ENCODE data around the gene GPR153. TPM values are rescaled to one million over a fixed set of nuclear protein-coding genes. Genes with fewer than 3 reads are reported as not detected.

Gene GPR153
- total and polyA plus RNA-seq, 12 donors = 1.8 to 8.5 (median 3.6) TPM

DNA sequence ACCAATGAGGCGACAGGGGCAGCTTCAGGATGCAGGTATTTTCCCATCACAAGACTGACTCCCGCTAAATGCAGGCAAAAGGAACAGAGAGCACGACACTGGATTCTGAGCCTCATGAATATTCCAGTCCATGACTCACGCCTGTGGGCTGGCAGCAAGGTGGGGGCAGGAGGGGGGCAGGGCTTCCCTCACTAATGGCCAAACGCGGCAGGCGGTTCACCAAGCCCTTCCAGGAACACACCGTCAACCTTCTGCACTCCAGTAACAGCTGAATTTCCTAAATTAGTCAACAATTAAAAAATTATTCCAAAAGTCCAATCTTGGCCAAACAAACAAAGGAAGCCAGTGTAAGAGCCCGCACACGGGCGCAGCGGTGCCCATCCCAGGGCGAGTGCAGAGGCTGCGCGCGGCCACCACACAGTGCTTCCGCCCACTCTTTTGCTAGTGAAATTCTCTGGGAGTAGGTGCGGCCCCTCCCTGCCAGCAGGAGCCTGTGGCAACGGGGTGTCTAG is 12.5 kb upstream of the GPR153 start:
- Histone ChIP-seq H3K27ac (no peak overlapping the region), H3K27me3 (no peaks in the 10 kb centered on the region), H3K36me3 (no peaks in the 10 kb centered on the region), H3K4me3 (no peak overlapping the region), H3K9me3 (no peaks in the 10 kb centered on the region), H3K4me1 (peaks cover 4 to 41% (median 14%) of the 10 kb centered on the region in 9 donors)
- WGBS, 2 donors = 92 to 98% methylated on average over 19 of the region's 19 CpGs
- DNase-seq = no peak
- TF ChIP-seq, protein P1, sequence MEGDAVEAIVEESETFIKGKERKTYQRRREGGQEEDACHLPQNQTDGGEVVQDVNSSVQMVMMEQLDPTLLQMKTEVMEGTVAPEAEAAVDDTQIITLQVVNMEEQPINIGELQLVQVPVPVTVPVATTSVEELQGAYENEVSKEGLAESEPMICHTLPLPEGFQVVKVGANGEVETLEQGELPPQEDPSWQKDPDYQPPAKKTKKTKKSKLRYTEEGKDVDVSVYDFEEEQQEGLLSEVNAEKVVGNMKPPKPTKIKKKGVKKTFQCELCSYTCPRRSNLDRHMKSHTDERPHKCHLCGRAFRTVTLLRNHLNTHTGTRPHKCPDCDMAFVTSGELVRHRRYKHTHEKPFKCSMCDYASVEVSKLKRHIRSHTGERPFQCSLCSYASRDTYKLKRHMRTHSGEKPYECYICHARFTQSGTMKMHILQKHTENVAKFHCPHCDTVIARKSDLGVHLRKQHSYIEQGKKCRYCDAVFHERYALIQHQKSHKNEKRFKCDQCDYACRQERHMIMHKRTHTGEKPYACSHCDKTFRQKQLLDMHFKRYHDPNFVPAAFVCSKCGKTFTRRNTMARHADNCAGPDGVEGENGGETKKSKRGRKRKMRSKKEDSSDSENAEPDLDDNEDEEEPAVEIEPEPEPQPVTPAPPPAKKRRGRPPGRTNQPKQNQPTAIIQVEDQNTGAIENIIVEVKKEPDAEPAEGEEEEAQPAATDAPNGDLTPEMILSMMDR (IDR thresholded peaks at IDR 0.05) = no peak
- ATAC-seq = no peak
- intact Hi-C loops (cut with DNase I) = no loop called here

DNA sequence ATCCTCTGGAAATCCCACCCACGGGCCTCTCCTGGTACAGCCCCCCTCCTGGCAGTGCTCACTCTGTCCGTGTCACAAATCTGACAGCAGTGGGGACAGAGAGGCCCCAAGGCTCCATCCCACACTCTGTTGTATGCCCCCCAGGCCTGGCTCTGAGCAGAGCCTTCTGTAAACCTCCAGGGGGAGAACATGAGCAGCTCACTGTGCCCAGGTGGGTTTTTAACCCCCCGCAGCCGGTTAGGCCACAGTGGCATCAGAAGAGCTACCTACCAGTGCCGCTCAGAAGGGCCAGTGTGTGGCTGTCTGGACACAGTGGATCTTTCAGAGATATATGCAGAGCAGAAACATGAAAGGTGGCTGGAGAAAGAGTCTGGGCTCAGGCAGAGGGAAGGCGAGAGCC is 12.0 kb upstream of the GPR153 start:
- H3K9me3 ChIP-seq = no peaks in the 10 kb centered on the region
- H3K4me1 ChIP-seq = peaks cover 4 to 41% (median 14%) of the 10 kb centered on the region in 9 donors
- H3K4me3 ChIP-seq = no peak overlapping the region
- TF ChIP-seq, protein P1 (IDR thresholded peaks at IDR 0.05) = no peak
- no peaks in the 10 kb centered on the region for H3K36me3 ChIP-seq
- WGBS, 2 donors = 85 to 86% methylated on average over 6 of the region's 6 CpGs
- DNase-seq (no peak), ATAC-seq (no peak)
- H3K27me3 ChIP-seq = no peaks in the 10 kb centered on the region
- no peak overlapping the region for H3K27ac ChIP-seq
- intact Hi-C loops (cut with DNase I) = no loop called here

DNA sequence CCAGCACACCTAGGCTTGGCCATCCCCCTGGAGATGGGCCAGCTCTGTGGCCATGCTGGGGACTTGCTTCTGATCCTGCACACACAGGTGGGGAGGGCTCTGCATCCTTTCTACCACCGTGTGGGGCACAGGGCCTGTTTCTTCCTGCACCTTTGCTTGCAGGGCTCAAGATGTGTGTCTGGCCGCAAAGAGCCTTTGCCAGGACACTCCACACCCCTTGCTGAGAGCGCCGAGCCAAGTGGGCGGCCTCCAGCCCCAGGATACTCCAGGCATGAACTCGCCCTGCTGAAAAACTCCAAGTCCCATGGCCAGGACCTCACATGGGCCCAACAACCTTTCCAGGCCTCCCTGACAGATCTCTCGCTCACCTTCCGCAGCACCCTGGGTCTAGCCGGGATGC is 11.6 kb upstream of the GPR153 start:
- Histone ChIP-seq H3K27me3 (no peaks in the 10 kb centered on the region), H3K27ac (no peak overlapping the region), H3K4me3 (no peak overlapping the region), H3K4me1 (peaks cover 4 to 41% (median 14%) of the 10 kb centered on the region in 9 donors), H3K36me3 (no peaks in the 10 kb centered on the region), H3K9me3 (no peaks in the 10 kb centered on the region)
- DNase-seq = no peak
- TF ChIP-seq, protein P1 (IDR thresholded peaks at IDR 0.05) = no peak
- WGBS, 2 donors = 84 to 86% methylated on average over 9 of the region's 9 CpGs
- no peak for ATAC-seq
- intact Hi-C loops (cut with DNase I) = no loop called here

DNA sequence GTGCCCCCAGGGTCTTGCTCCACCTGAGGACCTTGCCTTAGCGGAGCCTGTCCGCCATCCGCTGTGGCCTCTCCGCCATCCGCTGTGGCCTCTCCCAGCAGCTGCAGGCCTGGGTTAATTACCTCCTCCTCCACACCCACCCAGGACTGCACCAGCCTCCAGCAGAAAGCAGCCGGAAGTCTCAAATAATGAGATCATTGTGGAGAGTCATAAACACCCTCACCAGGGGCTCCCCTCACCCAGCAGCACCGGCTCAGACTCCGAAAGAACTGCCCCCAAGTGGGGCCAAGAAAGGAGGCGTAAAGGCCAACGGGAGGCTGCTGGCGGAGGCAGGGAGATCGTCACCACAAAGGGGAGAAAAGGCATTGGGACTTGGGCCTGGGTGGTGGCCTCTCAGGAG is 10.7 kb upstream of the GPR153 start:
- Histone ChIP-seq H3K4me1 (peaks cover 0 to 34% (median 9%) of the 10 kb centered on the region in 9 donors), H3K27ac (no peak overlapping the region), H3K36me3 (no peaks in the 10 kb centered on the region), H3K27me3 (no peaks in the 10 kb centered on the region), H3K4me3 (no peak overlapping the region), H3K9me3 (no peaks in the 10 kb centered on the region)
- 81 to 83% methylated on average over 12 of the region's 12 CpGs for WGBS, 2 donors
- intact Hi-C loops (cut with DNase I) = no loop called here
- DNase-seq (no peak), ATAC-seq (no peak)
- TF ChIP-seq, protein P1 (IDR thresholded peaks at IDR 0.05) = no peak
